HG03175 (cell line): Measurements from ENCODE around the gene ZNF532.
"Not testable (repeated sequence)": the region's sequence is repeated elsewhere in the genome, so short reads cannot be mapped to it uniquely, and the experiment has no call there.

Experiments used
- ATAC-seq: cut with Tn5 transposase; IDR thresholded peaks from one replicate; pipeline ENCODE4 v1.9.1; 2021; ENCODE audit warnings: mild to moderate bottlenecking, moderate library complexity; ENCODE audit not compliant: unreplicated experiment

ZNF532 gene

GRCh38 chr18:58847383-58848071 lies 17.1 kb upstream of the ZNF532 start:
- ATAC-seq: no peak

DNA sequence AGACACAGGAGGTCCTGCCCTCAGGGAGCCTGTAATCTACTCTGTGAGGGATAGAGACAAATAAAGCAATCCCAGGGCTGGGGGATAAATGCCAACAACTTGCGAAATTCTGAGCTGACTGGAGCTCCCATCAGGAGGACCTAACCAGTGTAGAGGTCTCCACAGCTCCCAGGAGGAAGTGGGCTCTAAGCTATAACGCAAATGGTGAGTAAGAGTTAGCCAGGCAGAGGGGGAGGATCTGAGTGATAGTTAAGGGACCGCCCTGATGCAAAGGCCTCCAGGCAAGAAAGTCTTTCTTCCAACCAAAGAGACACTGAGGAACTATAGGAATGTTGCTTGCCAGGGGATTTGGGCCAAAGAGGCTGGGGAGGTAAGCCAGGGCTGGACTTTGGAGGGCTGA lies 16.0 kb upstream of the ZNF532 start:
- ATAC-seq: no peak

DNA sequence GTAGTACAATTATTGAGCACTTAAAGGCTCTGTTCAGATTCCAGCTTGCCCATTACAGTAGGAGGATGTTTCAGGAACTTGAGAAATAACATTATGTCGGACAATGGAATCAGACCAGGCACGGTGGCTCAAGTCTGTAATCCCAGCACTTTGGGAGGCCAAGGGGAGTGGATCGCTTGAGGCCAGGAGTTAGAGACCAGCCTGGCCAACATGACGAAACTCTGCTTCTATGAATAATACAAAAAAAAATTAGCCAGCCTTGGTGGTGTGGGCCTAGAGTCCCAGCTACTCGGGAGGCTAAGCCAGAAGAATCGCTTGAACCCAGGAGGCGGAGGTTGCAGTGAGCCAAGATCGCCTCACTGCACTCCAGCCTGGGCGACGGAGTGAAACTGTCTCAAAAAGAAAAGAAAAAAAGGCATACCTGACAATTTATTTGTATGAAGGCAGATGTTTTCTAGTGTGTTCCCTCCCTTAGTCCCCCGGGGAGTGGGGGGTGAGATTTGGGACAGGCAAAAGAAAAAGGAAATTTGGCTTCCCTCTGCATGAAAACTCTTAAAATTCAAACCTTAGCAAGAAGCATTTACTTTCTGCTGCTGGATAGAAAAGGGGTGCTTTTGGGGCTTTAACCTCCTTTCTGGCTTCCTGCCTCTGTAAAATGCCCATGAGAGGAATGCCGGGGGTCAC lies 13.7 kb upstream of the ZNF532 start:
- ATAC-seq: no peak

DNA sequence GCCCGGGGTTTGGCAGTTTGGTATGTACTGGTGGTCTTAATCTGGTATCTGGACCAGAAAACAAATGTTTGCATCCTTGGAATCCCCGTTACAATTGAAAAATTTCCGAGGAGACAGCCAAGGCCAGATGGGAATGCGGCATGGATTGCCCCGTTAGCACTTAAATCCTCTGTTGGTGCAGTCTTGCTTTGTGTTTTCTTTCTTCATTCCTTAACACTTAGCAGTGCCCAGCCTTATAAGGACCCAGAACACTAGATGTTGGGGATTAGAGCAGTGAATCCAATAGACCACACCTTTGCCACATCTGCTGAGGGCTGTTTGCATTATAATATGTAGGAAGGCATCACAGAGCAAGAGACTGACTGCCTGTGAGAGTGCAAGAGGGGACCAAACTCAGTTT lies 12.8 kb upstream of the ZNF532 start:
- ATAC-seq: no peak

- no peak for ATAC-seq
Observed at GRCh38 chr18:58852629-58853028, 12.0 kb upstream of the ZNF532 start.

DNA sequence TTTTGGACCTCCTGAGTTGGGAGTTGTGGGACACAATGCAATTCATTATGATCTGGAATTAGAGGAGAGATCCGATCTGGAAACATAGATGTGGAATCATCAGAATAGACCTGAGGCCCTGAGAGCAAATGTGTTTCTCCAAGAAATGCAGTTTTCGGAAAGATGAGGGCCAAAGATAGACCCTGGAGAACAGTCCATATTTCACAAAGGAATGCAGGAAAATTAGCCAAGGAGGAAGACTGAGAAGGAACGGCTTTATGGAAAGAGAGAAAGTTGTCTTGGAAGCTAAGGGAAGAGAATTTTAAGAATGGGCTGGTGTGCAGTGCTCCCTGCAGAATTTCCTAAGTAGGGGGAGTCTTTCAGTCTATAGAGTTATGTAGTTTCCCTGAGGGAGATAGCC lies 11.1 kb upstream of the ZNF532 start:
- ATAC-seq: no peak

DNA sequence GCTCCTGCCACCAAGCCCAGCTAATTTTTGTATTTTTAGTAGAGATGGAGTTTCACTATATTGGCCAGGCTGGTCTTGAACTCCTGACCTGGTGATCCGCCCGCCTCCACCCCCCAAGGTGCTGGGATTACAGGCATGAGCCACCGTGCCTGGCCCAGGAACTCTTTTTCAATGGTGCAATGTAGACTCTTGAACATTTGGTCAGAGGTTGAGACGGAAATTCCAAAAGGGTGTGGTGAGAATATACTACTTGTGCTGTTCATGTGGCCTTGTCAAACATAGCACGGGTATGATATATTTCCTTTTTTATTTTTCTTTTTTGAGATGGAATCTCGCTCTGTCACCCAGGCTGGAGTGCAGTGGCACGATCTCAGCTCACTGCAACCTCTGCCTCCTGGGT lies 9.2 kb upstream of the ZNF532 start:
- not testable (repeated sequence) for ATAC-seq

- ATAC-seq: no peak
Observed at GRCh38 chr18:58856881-58857280, 7.8 kb upstream of the ZNF532 start.

GRCh38 chr18:58858591-58859468 lies 5.8 kb upstream of the ZNF532 start:
- no peak for ATAC-seq

DNA sequence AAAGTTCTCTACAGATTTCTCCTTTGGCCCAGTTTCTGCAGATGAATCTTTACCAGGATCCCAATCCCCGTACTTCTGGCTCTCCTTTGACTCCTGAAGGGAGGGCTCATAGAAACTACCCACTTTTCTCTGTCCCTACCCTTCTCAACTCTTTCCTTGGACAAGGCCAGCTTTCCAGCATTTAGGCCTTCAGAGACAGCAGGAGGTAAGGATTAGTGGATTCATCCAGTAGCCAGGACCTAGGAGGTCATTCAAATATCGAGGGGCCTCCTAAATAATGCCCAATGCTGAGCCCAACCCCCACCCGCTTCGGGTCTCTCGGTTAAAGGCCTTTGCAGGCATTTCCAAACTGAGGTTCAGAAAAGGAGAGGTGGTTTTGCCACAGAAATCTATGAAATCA lies 4.8 kb upstream of the ZNF532 start:
- ATAC-seq: no peak

- no peak for ATAC-seq
Observed at GRCh38 chr18:58860747-58861231, 3.9 kb upstream of the ZNF532 start.

DNA sequence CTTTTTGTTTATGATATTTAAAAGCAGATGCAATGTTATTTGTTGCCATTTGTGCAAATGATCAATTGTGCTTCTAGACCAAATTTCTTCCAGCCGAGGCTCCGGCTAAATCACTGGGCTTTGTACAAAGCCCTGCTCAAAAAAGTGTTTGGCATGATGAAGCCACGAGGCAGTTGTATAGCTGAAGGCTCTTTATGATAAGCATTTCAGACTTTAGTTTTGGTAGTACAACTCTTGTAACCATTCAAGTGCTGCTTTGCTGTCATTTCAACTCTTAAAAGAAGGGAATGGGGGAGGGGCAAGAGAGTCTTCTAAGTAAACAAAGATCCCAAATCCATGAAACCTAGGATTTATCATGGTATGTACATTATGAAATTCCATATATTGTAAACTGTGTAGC lies 3.3 kb upstream of the ZNF532 start:
- ATAC-seq: no peak

DNA sequence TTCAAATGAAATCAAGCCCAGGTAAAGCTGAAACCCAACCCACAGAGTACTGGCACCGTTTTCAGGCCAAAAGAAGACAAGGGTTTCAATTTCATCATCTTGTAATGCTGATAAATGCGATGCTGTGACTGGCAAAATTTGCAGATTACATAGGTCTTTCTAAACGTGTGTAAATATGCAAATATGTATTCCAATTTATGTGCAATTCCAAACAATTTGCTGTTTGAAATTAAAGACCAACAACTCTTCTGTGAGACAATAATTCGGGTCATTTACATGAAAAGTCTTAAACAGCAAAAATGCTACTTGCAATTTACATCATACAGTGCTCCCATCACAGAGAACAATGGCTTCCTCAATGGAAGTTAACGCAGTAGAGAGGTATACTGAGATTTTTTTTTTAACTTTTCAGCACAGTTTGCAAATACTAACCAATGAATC lies 2.8 kb upstream of the ZNF532 start:
- no peak for ATAC-seq

DNA sequence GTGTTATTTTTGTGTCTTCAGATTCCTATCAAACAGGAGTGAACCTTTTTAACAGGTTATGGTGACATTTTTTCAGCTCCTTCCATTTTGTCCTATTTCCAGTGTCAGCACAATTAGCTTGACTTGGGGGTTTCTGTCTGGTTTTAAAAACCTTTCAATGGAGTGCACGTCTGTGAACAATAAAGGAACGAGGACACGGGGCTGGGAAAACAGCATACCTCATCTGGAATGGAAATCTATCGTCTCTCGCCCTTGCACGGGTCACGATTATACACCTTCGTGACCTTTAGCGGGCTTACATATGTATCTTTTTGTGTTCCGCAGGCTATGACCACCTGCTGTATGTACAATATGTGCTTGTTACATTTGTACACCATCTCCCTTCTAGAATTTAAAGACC lies 2.3 kb upstream of the ZNF532 start:
- ATAC-seq: no peak

DNA sequence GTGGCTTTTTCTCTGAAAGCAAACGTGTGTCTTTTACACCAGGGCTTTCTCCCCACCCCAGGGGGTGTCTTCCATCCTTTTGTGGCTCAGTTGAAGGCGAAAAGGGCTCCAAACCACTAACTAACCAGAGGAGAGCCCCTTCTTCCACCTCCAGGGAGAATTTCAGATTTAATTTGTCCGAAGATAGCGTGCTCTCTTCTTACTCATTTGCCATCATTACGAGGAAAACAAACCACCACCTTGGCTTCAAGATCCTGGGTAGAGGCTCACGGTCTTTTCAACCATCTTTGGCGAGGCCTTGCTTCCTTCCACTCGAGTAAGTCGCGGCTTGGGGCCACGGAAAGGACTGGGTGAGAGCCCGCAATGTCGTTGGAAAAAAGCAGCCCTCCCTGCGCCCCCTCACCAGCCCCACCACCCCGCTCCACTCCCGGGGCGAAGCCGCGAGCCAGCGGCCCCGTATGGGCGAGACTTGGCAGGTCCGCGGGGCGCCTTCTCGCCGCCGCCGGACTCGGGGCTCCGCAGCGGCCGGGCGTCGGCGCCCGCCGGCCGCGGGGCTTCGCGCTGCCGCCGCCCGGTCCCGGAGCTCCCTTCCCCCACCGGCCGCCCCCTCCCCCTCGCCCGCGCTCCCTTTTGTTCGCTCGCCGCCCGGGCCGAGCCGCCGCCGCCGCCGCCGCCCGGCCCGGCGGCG lies 1.7 kb upstream of the ZNF532 start:
- peak; percentile 34 for ATAC-seq

GRCh38 chr18:58863539-58864145 lies 1.0 kb upstream of the ZNF532 start:
- ATAC-seq: peak; percentile 37

- ATAC-seq: no peak
Observed at GRCh38 chr18:58865033-58865590, 435 bp downstream of the ZNF532 start.

DNA sequence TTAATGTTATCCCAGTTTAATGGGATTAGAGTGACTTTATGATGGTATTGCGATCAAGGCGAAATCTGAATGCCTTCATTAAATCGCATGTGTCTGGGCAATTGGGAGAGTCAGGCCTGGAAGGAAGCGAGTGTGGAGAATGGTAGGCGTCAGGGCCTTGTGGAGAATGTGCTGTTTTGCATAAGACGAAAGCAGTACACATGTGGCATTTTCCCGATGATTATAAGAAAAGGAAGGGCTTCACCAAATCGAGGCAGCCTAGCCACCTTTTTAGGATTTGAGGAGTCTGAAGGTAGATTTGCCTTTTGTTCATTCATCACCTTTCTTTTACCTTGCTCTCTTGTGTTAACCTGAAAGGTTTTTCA lies 1.0 kb downstream of the ZNF532 start:
- no peak for ATAC-seq

- no peak for ATAC-seq
Observed at GRCh38 chr18:58866066-58866772, 1.5 kb downstream of the ZNF532 start.

DNA sequence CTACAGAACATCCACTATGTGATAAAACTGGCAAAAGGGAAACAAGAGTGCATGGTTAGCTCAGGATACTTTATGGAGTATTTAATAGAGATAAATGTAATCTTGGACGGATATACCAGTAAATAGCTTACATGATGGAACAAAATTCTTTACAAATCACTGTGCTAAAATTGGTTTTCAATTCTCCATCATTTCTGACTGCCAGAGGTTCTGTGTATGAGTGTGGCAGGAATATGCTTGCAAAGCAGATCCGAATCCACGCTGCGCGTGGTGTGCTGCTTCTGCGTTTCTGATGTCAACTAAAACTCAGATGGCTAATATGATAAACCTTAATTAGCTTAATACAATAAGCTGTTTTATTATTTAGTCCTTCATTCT lies 2.1 kb downstream of the ZNF532 start:
- ATAC-seq: no peak
